ENCODE results near the gene PRXL2B.

The PRXL2B gene

DNA sequence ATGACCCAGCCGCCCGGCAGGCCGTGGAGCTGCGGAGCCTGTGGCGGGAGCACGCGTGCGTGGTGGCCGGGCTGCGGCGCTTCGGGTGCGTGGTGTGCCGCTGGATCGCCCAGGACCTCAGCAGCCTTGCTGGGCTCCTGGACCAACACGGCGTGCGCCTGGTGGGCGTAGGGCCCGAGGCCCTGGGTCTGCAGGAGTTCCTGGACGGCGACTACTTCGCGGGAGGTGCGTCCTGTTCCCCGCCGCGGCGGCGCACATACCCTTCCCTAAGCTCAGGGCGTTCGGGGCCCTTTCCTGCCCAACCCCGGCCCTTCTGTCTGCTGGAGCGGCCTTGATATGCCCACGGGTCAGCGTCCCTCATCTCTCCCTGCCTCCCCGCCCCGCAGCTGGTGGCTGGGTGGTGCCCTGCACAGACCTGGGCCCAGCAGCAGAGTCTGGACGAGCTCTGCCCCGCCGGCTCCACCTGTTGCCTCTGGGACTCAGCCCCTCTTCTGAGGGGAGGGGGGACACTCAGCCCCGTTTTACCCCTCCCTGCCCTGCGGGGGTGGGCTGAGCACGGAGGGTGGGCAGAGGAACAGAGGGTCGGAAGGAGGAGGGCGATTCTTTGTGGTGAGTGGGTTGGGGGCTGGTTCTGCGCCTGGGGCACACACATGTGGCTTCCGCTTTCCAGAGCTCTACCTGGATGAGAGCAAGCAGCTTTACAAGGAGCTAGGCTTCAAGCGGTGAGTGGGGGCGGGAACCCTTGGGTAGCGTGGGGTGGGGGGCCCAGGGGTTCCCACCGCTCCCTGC is 688 bp downstream of the PRXL2B start:
- DNase-seq (ENCODE audit: low read depth), result no peak

GRCh38 chr1:2587860-2588571 is 1.4 kb downstream of the PRXL2B start:
- DNase-seq (ENCODE audit: low read depth), result no peak

DNA sequence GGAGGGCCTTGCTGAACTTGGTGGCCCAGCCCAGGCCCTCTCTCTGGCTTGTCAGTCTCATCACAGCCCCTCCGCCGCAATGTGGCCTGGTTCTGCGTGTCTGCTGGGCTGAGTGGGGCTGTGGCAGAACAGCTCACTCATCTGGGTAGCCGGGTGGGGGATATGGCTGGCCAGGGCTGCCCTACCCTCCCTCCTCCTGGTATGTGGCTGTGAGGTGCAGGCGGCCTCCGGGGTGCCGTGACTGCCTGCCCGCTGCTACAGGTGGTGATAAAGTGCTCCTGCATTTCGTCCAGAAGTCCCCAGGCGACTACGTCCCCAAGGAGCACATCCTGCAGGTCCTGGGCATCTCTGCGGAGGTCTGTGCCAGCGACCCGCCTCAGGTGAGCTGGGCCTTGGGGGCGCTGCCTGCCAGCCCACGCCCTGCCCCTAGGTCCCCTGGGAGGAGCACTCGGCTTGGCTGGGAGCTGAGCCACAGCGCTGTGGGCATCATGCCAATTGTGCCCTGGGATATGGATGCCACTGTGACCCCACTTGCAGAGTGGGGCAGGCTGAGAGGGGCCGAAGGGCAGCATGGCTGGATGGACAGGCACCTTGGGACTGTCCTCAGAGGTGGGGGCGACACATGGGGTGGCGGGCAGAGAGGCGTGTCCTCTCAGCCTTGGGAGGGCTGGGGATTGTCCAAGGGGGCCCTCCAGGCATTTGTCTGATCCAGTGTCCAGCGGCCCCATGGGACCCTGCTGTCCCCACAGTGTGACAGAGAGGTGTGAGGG is 2.3 kb downstream of the PRXL2B start:
- no peak for DNase-seq (ENCODE audit: low read depth)

- no peak for DNase-seq (ENCODE audit: low read depth)
These were observed 3.1 kb downstream of the PRXL2B start for GRCh38 chr1:2589431-2590232.

GRCh38 chr1:2590233-2591141 is 3.9 kb downstream of the PRXL2B start:
- DNase-seq (ENCODE audit: low read depth), result no peak

- DNase-seq (ENCODE audit: low read depth), result no peak
These were observed 4.6 kb downstream of the PRXL2B start for GRCh38 chr1:2591233-2591580.

DNA sequence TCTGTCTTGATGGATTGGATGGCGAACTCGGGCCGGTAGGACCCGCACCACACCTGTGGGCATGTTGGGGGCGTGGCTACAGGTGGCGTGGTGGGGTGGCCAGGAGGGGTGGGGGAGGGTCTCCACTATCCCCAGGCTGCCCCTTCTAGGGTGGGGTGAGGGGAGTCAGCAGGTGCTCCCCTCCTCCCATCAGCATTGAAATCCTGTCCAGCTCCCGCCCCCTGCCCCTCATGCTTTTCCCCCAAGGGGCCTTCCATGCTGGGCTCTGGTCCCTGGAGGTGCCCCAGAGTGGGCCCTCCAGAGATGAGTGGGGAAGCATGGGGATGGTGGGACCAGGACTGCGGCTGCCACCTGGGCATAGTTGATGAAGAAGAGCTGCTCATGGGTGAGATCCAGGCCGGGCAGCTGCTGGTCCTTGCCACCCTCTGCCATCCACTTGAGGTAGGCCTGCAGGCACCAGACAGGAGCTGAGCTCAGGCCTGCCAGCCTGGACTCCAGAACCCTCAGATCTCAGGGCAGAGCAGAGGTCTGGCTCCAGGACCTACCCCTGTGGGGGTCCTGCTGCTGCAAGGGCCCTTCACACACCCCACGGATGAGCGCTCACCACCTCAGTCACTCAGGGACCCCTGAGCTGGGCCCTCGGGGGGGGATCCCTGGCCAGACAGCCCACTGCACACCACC is 5.1 kb downstream of the PRXL2B start:
- no peak for DNase-seq (ENCODE audit: low read depth)

GRCh38 chr1:2592672-2593071 is 6.1 kb downstream of the PRXL2B start:
- DNase-seq (ENCODE audit: low read depth), result no peak

- no peak for DNase-seq (ENCODE audit: low read depth)
These were observed 6.8 kb downstream of the PRXL2B start for GRCh38 chr1:2593251-2593878.

DNA sequence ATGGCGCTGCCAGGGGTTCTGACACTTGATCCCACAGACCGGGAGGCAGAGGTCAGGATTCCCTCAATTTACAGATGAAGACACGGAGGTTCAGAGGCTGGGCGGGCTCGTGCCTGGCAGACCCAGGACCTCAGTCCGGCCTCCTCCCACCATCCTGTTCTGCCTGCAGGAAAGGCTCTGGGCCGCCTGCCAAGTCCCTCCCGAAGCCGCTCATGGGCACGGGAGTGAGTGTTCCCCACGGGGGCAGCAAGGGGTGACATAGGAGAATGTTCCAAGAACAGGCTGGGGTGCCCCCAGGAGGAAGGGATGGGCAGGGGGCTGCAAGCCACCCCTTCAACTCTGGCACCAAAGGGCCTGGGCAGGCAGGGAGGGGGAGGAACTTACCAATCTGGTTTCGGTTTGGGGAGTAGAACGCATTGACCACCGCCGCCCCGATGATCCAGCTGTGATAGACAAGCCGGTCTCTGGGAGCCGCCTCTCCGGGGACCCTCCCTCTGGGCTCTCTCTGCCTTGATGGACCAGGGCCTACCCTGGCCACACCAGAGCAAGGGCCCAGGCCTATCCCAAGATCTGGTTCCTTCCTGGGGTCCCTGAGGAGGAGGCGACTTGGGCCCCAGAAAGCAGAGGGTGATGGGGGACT is 7.5 kb downstream of the PRXL2B start:
- DNase-seq (ENCODE audit: low read depth), result no peak

GRCh38 chr1:2594641-2595131 is 8.1 kb downstream of the PRXL2B start:
- no peak for DNase-seq (ENCODE audit: low read depth)

DNA sequence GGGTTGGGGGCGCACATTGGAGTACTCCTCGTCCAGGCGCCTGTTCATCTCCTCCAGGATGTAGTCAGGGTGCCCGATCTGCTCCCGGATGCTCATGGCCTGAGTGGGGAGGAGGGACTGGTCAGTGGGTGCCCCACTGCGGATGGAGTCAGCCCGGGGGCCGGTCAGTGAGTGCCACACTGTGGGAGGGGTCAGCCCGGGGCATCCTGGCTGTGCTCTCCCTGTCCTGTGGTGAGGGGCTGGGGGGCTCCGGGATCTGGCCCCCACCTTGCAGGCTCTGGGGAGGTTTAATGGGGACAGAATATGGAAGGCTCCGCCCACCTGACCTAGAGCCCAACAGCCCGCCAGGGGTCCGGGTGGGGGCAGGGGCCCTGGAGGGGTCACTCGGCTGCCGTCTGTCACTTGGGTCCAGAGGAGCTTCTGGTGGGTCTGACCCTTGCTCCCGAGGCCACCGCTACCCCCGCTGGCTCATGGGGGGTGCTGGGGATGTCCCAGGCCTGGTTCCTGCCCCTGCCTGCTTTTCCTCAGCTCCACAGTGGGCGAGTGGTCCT is 8.8 kb downstream of the PRXL2B start:
- no peak for DNase-seq (ENCODE audit: low read depth)

GRCh38 chr1:2595812-2596529 is 9.4 kb downstream of the PRXL2B start:
- no peak for DNase-seq (ENCODE audit: low read depth)

- no peak for DNase-seq (ENCODE audit: low read depth)
These were observed 10.2 kb downstream of the PRXL2B start for GRCh38 chr1:2596530-2597333.

GRCh38 chr1:2597441-2598328 is 11.1 kb downstream of the PRXL2B start:
- no peak for DNase-seq (ENCODE audit: low read depth)

GRCh38 chr1:2598329-2598931 is 11.9 kb downstream of the PRXL2B start:
- no peak for DNase-seq (ENCODE audit: low read depth)

All from stimulated activated CD8-positive, alpha-beta memory T cell treated with anti-CD3 and anti-CD28 coated beads, Interleukin-12 subunit alpha, Interleukin-12 subunit beta, amount 100 ng/mL, for 1 hour (primary cell).